Neural progenitor cell (in vitro differentiated cells): ENCODE measurements around the gene MT1G.

Experiments used
- CTCF ChIP-seq: fragments of 200-600 bp; sonication (generic); IDR thresholded peaks from 2 replicates; pipeline ENCODE4 v1.5.1; 2017; ENCODE audit warnings: antibody characterized with exemption, mild to moderate bottlenecking
- EZH2phosphoT487 ChIP-seq: fragments of 200-600 bp; sonication (generic); IDR thresholded peaks from 2 replicates; pipeline ENCODE4 v1.6.1; 2017; ENCODE audit warnings: antibody characterized with exemption

GRCh38 chr16:56669840-56670619 is 2.2 kb upstream of the MT1G start:
- TF ChIP-seq EZH2phosphoT487 (peak; percentile 38), CTCF (no peak)
